Astrocyte of the hippocampus (primary cell): ENCODE results near the gene TLCD1.
A peak's percentile ranks its signal among the peaks of the same experiment; 100 is the strongest.

Source experiments
- DNase-seq: peaks from one replicate; pipeline ENCODE4 v3.0.0; 2011; ENCODE audit warnings: low read depth, low spot score

The TLCD1 gene, protein sequence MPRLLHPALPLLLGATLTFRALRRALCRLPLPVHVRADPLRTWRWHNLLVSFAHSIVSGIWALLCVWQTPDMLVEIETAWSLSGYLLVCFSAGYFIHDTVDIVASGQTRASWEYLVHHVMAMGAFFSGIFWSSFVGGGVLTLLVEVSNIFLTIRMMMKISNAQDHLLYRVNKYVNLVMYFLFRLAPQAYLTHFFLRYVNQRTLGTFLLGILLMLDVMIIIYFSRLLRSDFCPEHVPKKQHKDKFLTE

DNA sequence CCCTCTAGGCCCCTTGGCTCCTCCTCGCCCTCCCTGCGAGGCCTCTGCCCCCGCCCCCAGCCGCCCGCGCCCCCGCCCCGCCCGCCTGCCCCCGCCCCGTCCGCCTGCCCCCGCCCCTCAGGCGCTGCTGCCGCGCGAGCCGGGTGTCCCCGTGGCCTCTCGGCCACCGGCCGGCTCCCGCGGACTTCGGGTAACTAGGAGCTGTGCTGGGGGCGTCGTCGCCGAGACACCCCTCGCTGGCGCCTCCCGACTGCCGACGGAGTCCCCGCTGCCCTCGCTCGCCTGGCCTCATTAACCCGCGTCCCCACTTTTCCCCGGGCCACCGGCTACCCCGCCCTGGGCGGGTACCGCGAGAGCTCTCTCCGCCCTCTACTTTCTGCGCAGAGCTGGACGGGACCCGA is at the start of gene TLCD1:
TLCD1 (minus strand) TSS at position 8 of the 401 bp plus-strand sequence. CDS start 136 bp downstream, outside the sequence.
- DNase-seq: peak; percentile 81

DNA sequence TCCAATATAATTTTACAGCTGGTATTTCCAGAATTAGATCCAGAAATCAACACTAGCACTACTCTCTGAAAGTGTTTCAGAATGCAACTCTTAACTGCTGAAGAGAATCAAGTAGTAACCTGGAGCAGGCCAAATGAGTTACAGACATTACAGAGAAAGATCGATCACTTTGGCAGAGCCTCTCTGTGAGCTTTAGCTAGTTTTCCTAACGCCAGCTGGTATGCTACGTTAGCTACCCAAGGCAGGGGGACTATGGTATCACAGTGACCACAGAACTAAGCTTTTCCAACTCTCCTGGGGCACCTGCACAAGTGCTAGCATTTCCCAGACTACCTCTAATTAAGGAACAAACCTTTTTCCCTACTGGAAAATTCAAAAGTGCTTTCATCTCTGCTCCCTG is 48.2 kb upstream of the TLCD1 start:
- DNase-seq: no peak

GRCh38 chr17:28773736-28774135 is 47.7 kb upstream of the TLCD1 start:
- DNase-seq: no peak

DNA sequence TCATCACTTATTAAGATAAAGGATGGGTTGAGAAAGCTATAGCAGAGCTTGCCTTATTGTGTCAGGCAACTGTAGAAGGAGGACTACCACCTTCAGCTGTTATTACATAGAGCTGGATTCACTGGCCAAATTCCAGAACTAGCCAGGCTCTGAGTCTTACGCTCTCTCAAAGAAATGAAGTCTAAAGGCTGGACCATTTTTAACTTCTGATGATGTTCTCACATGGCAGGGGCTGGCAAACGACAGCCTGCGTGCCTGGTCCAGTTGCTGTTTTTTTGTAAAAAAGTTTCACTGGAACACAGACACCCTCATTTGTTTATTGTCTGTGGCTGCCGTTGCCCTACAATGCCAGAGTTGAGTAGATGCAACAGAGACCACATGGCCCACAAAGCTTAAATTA is 39.0 kb upstream of the TLCD1 start:
- no peak for DNase-seq

GRCh38 chr17:28763804-28764266 is 37.8 kb upstream of the TLCD1 start:
- DNase-seq: peak; percentile 86

DNA sequence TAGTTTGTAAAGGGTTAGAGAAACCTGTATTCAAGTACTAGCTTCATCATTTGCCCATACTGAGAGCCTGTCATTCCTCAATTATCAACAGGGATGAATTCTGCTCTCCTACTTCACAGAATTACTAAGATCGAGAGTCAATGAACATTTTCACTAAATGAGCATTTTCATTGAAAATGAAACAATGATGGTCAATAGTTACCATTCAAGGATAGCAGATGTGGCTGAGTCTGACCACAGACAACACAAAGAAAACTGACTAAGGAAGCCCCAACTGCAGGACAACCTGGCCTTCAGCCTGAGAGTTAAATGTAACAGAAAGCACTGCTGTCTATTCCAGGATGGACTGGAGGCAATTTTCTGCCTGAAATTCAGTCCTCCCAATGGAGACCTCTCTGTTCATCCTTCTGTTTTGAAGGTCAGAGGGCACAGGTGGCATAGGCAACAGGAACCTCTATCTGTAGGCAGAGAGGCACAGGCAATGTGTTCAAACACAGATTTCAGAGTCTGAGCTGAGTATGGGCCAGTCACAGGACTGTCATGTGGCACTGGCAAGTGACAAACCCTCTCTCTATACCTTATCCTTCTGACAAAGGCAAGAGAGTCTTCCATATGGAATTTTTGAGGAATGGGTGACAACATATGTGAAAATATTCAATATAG is 37.2 kb upstream of the TLCD1 start:
- DNase-seq: no peak

- DNase-seq: peak; percentile 71
These were observed 34.8 kb upstream of the TLCD1 start for GRCh38 chr17:28760601-28761562.

- DNase-seq: no peak
These were observed 33.3 kb upstream of the TLCD1 start for GRCh38 chr17:28759256-28759865.

DNA sequence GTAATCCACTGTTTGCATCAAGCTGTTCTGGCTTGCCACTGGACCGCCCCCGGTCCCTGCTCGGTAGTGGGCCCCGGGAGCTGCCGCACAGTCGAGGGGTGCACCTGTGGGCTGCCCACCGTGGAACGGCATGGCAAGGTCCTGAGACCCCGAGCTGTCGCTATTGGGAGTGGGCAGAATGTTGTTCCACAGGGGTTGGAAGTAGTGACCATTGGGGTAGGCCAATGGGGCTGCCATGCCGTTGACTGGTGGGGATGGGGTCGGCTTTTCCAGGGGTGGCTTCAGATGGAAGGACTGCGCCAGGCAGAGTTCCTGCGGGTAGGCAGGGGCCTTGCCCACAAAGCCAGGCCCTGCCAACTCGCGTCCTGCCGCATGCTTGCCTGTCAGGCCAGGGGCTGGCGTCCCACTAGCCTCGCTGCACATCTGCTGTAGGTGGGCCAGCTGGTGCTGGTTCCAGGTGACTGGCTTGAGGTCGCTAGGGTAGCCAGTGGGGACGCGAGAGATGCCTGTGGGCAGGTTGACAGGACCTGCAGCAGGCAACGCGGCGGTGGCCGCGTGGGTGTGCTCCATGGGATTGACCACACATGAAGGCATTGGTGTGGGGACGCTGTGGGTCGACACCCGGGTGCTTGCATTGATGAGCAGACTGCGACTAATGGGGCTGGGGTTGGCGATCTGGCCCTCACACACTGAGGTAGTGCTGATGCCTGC is 32.5 kb upstream of the TLCD1 start:
- DNase-seq: no peak

DNA sequence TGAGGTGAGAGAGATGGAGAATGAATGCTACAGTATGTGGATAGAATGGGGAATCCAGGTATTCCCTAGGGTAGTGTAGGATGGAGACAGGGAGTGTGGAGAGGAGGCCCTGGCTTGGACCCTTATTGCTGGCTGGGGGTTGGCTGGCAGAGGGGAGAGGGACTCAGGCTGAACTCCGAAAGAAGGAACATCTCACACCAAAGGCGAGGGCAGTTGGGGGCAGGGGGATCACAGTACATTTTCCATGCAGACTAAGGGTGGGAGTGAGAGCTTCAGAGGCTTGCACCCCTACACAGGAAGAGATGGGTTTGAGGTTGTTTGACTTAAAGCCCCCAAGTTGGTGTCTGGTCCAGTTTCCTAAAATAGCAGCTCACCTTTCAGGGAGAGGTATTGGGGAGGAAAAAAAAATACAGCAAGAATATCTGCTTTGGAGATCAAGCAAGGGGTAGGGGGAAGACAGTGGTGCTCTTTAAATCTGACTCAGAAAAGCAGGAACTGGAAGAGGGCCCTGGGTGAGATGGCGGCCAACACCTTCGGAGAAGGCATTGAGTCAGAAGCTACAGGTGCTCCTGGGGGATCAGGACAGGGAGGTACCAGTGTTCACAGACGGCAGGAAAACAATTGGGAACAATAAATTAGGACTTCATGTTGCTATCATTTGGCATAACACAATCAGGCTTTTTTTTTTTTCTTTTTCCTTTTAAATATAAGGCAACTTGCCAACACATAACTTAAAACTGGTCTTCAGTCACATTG is 30.2 kb upstream of the TLCD1 start:
- no peak for DNase-seq

DNA sequence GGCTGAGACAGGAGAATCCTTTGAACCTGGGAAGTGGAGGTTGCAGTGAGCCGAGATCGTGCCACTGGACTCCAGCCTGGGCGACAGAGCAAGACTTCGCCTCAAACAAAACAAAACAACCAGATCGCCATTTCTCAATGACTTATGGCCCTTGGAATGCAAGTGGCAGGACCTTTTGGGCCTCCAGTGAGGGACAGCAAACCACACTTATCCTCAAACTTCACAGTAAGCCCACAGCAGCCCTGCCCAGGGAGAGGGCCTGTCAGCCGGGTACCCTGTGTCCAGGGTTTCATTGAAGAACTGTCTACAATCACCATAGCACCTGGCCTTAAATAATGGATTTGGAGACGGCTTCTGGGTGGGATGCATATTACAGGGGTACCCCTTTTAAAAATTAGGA is 29.5 kb upstream of the TLCD1 start:
- no peak for DNase-seq

DNA sequence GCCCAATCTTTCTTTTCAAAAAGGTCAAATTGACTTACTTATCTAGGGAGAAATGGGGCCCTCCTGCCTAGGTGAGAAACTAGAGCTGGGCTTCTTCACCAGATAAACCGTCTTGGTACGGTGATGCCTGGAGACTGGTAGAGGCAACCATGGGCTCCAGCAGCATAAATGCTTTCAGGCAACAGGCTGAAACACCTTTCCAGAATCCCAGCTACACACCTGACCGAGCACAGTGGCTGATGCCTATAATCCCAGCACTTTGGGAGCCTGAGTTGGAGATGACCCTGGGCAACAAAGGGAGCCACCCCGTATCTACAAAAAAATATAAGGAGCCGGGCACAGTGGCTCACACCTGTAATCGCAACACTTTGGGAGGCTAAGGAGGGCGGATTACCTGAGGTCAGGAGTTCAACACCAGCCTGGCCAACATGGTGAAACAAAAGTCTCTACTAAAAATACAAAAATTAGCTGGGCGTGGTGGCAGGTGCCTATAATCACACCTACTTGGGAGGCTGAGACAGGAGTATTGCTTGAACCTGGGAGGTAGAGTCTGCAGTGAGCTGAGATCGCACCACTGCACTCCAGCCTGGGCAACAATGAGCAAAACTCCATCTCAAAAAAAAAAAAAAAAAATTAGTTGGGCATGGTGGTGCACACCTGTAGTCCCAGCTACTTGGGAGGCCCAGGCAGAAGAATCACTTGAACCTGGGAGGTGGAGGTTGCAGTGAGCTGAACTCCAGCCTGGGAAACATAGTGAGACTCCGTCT is 25.8 kb upstream of the TLCD1 start:
- no peak for DNase-seq

GRCh38 chr17:28750178-28751047 is 24.4 kb upstream of the TLCD1 start:
- DNase-seq: peak; percentile 97

GRCh38 chr17:28749516-28750177 is 23.6 kb upstream of the TLCD1 start:
- no peak for DNase-seq

DNA sequence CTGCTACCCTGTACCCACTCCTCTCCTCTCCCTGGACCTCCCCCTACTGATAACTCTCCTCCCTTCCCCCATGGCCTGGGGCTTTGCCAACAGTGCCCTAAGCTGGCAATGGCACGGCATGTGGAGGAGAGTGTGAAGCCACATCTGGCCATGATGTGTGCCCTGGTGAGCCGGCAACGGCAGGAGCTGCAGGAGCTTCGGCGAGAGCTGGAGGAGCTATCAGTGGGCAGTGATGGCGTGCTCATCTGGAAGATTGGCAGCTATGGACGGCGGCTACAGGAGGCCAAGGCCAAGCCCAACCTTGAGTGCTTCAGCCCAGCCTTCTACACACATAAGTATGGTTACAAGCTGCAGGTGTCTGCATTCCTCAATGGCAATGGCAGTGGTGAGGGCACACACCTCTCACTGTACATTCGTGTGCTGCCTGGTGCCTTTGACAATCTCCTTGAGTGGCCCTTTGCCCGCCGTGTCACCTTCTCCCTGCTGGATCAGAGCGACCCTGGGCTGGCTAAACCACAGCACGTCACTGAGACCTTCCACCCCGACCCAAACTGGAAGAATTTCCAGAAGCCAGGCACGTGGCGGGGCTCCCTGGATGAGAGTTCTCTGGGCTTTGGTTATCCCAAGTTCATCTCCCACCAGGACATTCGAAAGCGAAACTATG is 23.0 kb upstream of the TLCD1 start:
- DNase-seq: no peak

DNA sequence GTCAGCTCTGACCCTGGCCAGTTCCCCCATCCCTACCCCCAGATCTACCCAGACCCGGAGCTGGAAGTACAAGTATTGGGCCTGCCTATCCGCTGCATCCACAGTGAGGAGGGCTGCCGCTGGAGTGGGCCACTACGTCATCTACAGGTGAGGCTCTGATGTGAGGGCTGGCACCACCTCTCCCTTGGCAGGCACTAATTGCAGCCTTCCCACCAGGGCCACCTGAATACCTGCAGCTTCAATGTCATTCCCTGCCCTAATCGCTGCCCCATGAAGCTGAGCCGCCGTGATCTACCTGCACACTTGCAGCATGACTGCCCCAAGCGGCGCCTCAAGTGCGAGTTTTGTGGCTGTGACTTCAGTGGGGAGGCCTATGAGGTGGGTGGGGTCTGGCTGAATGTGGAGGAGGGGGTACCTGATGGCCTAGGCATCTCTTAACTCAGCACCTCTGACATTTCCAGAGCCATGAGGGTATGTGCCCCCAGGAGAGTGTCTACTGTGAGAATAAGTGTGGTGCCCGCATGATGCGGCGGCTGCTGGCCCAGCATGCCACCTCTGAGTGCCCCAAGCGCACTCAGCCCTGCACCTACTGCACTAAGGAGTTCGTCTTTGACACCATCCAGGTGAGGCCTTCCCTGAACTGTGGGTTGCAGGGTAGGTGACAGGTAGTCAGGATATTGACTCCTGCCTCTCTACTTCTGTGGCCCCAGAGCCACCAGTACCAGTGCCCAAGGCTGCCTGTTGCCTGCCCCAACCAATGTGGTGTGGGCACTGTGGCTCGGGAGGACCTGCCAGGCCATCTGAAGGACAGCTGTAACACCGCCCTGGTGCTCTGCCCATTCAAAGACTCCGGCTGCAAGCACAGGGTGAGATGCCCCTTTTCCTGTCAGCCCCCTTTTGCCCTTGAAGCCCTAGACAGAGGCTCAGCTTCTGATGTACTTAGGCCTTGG is 22.0 kb upstream of the TLCD1 start:
- DNase-seq: no peak
